DMS53 treated with DMSO at 0.1 percent for 48 hours (cell line): Measurements from ENCODE around the gene VPS4A.

ENCODE experiments used
- DNase-seq: peaks from one replicate; lab custom pipeline; 2025; ENCODE audit not compliant: unreplicated experiment; lab: John Stamatoyannopoulos, UW

Gene VPS4A

DNA sequence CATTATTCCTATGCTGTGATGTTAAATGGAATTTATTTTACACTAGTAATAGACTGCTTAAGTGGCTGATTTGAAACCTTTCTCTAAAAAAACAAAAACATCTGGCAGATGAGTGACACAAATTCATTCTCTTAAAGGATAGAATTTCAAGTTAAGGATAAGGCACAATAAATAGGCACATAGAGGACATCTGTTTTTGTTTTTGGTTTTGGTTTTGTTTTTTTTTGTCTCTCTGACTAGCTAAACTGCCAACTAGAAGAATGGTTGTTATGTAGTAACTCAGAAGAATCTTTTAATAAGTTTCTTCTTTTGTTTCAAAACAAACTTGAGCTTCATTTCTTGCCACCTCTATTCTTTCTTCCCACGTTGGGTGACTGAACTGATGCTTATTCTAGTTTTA, 5.1 kb upstream of the VPS4A start:
- no peak for DNase-seq

DNA sequence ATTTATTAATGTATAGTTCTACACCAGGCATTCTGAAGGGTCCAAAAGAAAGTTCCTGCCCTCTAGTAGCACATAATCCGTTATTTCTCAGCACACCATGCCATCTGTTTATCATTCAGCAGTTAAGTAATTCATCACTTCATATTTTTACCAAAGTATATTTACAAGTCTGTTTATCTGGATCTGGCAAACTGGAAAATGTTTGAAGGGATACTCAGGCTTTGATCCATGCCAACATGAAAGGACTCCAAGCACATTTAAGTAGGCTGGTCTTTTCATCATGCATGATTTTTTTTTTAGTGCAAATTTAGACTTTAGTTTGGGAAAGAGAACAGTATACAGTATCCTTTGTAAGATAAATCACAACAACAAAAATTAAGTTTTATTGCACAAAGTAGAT, 4.1 kb upstream of the VPS4A start:
- DNase-seq = no peak

DNA sequence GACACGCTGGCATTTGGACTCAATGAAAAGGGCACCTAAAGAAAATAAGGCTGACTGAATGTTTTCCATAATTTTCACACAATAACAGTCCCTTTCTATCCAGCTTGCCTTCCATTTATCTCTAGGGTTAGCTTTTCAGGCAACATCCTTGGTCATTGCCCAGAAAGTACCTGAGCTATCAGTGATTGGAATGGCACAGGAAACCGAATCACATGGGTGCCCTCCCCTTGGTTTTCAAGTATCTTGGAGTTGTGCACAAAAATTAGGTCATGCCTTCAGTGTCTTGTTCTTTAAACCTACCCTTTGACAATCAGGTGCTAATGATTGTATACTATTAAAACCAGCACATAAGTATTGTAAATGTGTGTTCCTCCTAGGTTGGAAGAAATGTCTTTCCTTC, 3.3 kb upstream of the VPS4A start:
- no peak for DNase-seq

DNA sequence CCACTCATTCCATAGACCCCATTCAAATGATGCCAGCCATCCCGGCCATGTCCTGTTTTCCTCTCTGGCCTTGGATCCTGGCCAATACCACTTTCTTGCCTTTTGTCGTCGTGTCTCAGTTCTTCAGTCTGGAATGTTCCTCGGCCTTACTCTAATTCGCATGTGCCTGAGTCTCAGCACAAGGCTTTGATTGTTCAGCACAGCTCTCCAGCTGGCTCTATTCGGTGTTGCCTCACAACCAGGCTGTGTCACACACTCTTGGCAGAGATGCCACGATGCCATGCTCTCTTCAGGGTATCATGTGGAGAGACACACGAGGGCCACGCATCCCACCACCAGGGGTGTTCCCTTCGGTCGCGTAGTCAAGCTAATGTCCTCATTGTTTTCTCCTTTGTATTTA, 1.8 kb upstream of the VPS4A start:
- DNase-seq = no peak

DNA sequence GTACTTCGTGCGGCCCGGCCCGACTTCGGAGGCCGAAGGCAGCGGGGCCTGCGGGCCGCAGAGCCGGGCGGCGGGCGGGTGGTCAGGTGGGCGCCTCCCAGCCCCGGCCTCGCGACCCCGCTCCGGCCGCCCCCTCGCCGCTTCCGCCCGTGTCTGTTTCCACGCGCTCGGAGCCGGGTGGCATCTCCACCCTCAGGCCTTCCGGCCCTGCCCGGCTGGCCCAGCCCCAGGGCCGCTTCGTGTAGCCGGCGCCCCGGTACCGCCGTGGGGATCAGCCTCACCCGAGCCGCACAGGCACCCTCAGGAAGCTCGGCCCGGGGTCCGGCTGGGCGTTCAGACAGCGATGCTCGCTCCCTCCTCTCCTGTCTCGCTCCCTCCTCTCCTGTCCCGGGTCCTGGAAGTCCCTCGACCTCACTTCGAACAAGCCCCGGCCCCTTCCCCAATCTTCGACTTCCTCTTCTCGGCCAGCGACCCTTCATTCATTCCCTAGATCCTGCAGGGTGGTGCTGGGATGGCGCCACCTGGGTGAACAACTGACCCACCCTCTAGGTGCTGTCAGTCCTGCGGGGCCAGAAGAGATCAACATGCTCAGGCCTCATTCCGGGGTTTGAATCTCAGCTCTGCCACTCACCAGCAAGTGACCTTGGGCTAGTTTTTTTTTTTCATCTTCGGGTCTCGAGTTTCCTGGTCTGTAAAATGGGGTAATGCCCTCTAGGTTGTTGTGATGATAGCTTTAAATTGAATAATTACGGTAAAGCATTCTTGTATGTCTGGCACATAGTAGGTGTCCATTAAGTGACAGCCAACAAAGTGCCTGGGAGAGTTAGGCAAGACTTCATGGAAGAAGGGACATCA, 610 bp downstream of the VPS4A start:
- no peak for DNase-seq

DNA sequence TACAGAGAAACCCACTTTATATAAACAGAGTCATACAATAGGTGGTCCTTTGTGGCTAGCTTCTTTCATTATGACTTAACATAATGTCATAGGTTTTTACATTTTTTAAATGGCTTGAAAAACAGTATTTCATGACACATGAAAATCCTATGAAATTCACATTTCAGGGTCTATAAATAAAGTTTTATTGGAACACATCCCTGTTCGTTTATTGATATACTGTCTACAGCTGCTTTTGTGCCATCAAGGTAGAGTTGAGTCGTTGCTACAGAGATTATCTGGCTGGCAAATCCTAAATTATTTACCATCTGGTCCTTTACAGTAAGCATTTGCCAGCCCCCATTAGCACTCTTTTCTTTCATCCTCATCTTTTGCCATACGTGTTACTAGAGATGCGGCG, 2.3 kb downstream of the VPS4A start:
- DNase-seq = no peak

DNA sequence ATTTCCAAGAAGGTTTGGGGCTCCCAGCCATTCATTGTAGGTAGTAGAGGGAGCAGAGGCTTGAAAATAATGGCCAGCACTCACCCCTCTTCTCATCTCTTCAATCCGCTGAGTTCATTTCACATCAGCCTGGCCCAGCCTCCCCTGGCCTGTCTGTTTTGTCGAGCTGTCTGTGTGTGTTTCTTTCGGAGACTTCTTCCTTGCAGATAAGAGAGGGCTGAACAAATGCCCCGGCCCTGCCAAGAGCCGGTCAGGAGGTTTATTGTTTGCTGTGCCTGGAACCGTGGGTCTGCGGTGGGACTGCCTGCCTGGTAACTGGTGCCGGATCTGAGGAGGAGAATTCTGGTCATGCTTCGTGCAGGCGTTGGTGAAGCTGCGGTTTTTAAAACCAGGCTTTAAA, 3.4 kb downstream of the VPS4A start:
- DNase-seq = no peak

DNA sequence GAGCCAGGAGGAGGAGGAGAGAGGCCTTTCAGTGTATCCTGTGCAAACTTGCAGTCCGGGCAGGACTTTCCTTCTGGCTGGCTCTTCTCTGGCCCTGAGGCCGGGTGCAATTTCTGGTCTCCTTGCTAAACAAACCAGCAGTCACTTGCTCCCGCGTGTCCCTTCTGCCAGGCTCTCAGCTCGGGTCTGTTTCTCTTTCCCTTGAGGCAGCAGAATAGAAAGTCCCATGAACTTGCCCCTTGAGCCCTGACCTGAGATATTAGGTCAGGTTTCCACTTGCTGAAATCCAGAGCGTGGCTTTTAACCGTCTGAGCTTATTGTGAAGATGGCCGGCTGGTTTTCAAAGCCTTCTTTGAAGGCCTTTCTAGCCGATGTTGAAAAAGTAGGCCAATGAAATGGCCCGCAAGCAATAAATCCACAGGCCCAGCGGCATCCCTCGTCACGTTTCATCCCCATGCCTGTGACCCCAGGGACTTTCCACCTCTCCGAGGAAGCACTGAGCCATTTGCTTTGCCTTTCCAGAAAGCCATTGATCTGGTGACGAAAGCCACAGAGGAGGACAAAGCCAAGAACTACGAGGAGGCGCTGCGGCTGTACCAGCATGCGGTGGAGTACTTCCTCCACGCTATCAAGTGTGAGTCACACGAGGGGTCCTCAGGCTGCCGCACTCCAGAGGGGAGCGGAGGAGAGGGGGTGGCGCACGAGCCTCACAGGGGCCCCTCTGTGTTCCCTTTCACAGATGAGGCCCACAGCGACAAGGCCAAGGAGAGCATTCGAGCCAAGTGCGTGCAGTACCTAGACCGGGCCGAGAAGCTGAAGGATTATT, 4.5 kb downstream of the VPS4A start:
- no peak for DNase-seq

DNA sequence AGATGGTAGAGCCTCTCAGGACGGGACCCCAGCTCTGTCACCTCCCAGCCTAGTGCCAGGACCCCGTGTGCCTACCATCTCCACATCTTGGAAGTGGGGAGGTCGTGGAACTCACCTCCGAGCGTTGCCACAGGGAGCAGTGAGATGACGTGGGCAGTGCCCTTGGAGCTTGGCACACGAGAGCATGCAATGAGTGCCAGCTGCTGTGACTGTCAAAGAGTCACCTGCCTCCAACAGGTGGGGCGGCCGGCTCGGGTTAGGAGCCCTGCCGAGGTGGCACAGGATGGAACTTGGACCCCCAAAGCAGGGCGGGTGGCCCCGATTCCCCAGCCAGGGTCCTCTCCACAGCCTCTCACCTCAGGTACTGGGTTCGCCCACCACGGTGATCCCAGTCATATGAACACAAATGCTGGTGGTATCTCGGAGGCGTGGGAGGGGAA, 5.5 kb downstream of the VPS4A start:
- no peak for DNase-seq

DNA sequence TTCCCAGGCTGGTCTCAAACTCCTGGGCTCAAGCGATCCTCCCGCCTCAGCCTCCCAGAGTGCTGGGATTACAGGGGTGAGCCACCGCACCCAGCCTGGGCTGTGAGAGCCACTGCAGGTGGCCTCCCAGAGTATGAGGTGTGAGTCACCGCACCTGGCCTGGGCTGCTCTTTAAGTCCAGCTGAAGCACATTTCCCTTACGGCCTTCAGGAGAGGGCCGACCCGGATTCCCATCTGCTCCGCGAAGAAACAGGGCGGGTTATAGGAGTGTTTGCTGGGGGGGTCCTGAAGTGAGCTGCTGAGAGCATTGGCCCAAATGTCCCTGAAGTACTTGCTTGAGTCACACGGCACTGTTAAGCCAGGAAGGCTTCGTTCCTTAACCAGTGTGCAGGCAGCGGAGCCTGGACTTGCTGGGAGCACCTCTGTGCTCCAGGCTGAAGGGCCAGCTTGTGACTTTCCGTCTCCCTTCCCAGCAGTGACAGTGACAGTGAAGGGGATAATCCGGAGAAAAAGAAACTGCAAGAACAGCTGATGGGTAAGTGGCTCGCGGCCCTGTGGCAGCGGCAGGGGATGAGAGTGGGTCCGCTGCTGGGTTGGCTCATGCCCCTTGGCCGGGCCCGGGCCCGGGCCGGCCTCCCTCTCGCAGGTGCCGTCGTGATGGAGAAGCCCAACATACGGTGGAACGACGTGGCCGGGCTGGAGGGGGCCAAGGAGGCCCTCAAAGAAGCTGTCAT, 7.2 kb downstream of the VPS4A start:
- DNase-seq = peak; percentile 64

DNA sequence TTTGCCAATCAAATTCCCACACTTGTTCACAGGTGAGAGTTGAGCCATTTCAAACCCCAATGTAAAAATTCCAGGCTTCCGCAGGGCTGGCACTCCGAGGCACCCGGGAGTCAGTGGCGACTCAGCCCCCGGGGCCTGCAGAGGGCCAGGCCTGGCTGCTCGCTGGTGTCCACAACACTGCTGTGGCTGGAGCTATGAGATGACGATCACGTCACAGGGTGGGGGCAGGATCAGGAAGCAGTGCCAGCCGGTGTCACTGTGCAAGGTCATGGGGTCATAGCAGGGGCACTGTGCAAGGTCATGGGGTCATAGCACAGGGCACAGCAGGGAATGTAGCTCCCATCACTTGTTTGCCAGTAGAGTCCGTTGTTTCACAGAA, 7.8 kb downstream of the VPS4A start:
- no peak for DNase-seq

DNA sequence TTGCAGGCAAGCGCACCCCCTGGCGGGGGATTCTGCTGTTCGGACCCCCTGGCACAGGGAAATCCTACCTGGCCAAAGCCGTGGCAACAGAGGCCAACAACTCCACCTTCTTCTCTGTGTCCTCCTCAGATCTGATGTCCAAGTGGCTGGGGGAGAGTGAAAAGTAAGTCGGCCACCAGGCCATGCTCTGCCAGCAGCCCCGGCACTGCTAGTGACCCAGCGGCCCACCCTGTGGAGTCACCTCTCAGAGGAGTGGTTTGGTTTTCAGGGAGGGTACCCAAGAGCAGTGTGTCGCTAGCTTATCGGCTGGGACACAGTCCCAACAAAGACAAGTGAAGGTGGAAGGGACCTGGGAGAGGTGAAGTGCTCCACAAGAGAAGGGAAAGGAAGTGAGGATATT, 8.2 kb downstream of the VPS4A start:
- no peak for DNase-seq

DNA sequence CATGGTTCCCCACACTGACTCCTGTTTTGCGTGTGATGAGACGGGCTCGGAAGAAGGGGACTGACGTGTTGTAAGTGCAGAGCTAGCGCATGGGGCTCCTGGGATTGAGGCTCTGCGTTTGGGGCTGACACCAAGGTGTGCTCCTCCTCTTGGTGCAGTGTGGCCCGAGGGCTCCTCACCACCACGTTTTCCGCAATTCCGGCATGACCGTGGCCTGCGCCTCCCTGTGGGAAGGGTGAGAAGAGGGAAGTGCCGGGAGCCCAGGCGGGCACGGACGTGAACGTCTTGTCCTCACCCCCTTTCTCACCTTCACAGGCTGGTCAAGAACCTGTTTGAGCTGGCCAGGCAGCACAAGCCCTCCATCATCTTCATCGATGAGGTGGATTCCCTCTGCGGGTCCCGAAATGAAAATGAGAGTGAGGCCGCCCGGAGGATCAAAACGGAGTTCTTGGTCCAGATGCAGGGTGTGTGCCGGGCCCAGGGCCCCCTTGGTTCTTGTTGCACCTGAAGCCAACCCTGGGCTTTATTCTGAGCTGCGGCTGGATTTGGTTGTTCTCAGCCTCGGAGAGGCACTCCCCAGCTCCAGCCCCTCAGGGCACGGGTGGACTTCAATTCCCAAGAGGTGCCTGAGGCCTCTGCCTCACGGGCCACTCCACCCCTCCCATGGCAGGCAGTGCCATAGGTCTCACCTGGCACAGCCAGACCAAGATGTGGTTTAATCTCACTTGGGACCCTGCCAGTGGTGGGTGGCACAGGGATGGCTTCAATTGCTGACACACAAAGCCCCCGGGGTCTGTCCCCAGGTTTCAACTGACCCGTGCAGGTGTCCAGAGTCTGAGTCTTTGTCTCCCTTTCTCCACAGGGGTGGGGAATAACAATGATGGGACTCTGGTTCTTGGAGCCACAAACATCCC, 8.9 kb downstream of the VPS4A start:
- DNase-seq = no peak

DNA sequence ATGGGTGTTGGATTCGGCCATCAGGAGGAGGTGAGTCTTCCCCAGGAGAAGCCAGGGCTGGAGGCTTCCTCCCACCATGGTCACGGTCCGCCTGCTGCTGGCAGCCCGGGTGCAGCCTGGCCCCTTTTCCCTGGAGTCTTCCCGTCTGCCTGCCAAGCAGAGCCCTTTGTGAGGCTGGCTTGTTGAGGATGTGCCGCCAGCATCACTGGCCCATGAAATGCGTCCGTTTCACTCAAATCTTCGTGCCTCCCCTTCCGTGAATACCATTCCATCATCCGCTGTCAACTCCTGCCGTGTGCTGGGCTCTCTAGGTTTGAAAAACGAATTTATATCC, 9.6 kb downstream of the VPS4A start:
- DNase-seq = no peak

DNA sequence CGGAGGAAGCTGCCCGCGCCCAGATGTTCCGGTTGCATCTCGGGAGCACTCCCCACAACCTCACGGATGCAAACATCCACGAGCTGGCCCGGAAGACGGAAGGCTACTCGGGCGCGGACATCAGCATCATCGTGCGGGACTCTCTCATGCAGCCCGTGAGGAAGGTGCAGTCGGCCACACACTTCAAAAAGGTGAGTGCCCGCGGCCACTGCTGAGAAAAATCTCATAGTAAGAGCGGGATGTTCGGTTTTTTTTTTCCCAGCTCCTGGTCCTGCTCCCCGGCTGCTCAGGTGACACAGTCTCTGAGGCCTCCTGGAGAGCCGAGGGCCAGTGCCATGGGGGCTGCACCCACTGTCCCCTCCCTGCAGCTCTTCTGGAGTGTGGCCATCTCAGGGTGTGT, 9.9 kb downstream of the VPS4A start:
- no peak for DNase-seq

DNA sequence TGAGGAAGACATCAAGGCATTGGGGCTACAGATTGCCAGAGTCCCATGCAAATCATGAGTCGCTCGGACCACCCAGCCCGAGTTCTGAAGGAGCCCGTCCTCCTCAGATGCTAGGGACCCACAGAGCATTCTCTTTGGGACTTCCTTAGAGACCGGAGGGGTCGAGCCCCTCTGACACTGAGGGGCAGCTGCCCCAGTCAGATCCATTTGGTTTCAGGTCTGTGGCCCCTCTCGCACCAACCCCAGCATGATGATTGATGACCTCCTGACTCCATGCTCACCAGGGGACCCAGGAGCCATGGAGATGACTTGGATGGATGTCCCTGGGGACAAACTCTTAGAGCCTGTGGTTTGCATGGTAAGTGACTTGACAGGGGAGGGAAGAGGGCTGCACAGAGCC, 11.2 kb downstream of the VPS4A start:
- DNase-seq = no peak

DNA sequence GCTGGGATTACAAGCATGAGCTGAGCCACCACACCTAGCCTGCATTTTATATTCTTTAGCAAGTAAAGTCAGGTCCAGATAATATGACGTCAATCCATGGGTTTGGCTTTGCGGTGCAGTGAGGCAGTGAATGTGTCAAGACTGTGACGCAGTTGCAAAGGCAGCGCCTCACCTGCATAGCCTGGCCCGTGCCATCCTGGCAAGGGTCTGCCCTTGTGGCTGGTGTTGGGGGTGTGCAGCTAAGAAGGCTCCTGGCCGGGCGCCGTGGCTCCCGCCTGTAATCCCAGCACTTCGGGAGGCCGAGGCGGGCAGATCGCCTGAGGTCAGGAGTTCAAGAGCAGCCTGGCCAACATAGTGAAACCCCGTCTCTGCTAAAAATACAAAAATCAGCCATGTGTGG, 12.3 kb downstream of the VPS4A start:
- DNase-seq = no peak

DNA sequence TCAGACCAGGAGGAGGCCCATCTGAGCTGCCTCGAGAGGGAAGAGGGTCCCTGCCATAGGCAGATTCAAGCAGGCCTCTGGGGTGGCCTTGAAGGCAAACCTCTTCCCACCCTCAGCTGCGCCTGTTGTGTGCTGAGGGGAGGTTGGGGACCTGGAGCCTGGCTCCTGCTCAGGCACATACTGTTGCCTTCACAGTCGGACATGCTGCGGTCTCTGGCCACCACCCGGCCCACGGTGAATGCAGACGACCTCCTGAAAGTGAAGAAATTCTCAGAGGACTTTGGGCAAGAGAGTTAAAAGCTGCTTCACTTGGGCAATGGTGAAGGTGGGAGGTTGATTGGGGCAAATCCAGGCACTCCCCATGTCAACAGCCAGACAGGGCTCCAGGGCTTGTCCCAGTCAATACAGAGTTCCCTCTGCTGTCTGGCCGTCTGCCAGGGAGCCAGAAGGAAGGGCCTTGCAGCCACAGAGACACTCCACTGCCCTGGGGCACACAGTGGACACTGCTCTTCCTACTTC, 12.9 kb downstream of the VPS4A start:
- DNase-seq = no peak

DNA sequence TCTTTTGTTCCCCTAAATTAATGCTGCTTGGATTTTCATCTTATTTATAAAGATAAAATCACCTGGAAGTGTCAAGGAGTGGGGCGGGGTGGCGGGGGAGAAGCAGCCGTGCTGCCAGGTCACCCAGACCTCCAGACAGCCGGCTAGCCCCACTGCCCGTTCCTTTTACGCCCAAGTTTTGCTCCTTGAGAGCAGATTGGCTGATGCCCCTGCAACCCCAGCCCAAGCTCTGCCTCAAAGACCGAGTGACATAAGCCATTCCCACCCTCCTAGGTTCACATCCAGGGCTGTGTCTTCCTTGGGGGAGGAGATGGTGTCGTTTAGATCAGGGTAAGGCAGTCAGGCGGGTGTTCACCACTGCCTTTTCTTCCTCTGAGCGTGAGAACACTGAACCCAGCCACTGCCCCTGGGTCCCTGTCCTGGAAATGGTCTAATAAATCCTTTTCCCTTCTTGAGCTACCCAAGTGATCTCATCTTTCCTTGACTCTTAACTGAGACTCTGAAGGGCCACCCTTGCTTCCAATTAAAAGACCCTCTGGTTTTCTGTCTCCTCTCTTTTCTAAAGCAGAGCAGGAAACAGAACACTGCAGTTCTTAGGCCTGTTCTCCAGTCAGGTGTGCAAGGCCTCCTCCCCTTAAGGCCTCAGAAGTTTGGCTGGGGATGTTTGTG, 13.6 kb downstream of the VPS4A start:
- no peak for DNase-seq

DNA sequence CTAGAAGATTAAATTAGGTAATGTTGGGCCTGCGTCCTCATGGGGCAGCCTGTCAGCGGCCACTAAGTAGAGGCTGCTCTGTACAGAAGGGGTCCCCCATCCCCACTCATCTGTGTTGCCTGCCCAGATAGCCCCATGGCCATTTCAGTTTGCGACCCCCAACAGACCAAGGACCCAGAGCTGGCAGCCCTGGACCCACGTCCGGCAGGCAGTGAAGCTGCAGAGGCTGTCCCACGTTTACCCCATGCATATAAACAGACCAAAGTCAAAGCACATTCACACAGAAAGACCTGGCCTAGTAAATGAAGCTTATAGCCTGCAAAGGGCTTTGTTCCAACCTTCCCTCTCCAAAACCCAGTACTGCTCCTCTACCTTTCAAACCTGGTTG, 14.6 kb downstream of the VPS4A start:
- no peak for DNase-seq
